GM13977 (cell line): Measurements from ENCODE around the gene COX6B1.

ENCODE experiments used
- DNase-seq: peaks from one replicate; pipeline ENCODE4 v3.0.0; 2012; ENCODE audit warnings: low spot score
- in situ Hi-C: fragments of 300-500 bp; cut with MboI; formaldehyde crosslinking; loops from one replicate; pipeline ENCODE4 v1.12.0; 2022; ENCODE audit warnings: low sequenced_read_pairs, low pct_unique_long_range_greater_than_20kb, mixed read lengths, inconsistent platforms; ENCODE audit not compliant: unreplicated experiment
- TF ChIP-seq, protein P1 (sequence below): IDR thresholded peaks from 2 replicates; pipeline ENCODE4 v1.5.1; 2012; ENCODE audit warnings: mild to moderate bottlenecking, control low read depth; ENCODE audit not compliant: insufficient read depth; ENCODE audit errors: extremely low read depth, missing control alignments

The COX6B1 gene

DNA sequence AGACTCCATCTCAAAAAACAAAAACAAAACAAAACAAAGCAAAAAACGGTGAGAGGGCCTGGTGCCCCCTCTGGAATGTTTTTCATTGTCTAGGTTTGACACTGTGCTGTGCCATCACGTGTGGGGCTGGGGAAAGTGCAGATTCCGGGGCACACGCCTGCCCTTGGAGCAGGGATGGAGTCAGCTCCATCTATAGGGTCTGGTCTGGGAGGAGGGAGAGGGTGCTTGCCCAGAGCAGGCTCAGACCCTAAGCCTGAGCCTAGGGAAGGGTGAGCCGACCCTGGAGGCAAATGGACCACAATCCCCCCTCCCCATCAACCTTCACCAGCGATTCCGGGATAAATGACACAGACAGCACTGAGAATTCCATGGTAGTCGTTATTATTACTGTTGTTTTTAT, 45.3 kb downstream of the COX6B1 start:
- TF ChIP-seq, protein P1, sequence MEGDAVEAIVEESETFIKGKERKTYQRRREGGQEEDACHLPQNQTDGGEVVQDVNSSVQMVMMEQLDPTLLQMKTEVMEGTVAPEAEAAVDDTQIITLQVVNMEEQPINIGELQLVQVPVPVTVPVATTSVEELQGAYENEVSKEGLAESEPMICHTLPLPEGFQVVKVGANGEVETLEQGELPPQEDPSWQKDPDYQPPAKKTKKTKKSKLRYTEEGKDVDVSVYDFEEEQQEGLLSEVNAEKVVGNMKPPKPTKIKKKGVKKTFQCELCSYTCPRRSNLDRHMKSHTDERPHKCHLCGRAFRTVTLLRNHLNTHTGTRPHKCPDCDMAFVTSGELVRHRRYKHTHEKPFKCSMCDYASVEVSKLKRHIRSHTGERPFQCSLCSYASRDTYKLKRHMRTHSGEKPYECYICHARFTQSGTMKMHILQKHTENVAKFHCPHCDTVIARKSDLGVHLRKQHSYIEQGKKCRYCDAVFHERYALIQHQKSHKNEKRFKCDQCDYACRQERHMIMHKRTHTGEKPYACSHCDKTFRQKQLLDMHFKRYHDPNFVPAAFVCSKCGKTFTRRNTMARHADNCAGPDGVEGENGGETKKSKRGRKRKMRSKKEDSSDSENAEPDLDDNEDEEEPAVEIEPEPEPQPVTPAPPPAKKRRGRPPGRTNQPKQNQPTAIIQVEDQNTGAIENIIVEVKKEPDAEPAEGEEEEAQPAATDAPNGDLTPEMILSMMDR, result peak; percentile 14
- in situ Hi-C loops, result no loop called here
- no peak for DNase-seq

DNA sequence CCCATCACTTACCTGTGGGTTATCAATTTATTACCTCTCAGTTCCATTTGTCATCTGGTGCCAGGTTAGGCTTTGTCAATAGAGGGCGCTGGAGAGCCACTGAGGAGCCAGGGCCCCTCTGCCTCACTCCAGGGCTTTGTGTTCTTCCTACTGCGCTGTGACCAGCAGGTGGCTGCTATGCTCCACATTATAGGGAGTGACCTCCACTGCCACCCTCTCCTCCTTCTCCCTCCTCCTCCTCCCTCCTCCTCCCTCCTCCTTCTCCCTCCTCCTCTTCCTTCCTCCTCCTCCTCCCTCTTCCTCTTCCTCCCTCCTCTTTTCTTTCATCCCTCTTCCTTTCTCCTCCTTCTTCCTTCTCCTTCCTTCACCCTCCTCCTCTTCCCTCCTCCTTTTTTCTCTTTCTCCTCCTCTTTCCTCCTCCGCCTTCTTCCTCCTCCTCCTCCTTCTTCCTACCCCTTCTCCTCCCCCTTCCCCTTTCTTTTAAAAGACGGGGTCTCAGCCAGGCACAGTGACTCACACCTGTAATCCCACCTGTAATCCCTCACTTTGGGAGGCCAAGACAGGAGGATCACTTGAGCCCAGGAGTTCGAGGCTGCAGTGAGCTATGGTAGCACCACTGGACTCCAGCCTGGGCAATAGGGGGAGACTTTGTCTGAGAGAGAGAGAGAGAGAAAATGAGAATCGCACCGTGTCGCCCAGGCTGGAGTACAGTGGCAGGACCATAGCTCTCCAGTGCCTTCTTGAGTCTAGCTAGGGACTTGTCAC, 45.9 kb downstream of the COX6B1 start:
- TF ChIP-seq, protein P1, result peak; percentile 100
- in situ Hi-C loops, result no loop called here
- peak; percentile 88 for DNase-seq

DNA sequence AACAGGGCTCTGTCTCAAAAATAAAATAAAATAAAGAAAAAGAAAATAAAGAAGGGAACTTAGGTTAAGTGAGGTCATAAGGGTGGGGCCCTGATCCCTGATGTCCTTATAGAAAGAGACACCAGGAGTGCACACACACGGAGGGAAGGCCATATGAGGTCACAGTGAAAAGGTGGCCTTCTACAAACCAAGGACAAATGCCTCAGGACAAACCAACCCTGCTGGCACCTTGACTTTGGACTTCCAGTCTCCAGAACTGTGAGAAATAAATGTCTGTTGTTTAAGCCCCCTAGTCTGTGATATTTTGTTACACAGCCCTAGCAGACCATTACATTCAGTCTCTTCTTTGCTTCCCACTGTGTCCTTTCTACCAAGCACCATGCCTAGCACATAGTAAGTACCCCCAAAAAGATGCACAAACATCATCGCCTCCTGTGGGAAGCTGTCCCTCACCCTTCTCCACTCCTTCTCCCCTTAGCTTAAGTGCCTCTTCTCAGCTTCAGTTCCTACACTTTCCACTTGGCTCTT, 47.8 kb downstream of the COX6B1 start:
- in situ Hi-C loops, result no loop called here
- TF ChIP-seq, protein P1, result no peak
- no peak for DNase-seq

DNA sequence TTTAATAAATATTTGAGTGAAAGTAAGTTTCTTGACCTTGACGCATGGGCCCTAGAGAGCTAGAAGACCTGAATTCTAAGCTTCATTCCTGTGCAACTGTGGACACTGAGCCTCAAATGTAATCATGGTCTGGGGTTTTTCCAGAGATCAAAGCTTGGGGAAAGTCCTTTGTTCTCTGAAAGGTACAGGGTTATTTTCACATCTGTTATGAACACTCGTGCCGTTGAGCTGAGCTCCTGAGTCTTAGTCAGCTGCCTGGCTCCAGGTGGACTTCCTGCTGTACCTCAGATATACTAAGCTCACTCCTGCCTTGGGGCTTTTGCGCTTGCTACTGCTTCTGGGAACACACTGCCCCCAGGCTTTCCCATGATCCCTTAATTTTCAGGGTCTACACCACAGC, 48.7 kb downstream of the COX6B1 start:
- DNase-seq, result peak; percentile 72
- in situ Hi-C loops, result no loop called here

DNA sequence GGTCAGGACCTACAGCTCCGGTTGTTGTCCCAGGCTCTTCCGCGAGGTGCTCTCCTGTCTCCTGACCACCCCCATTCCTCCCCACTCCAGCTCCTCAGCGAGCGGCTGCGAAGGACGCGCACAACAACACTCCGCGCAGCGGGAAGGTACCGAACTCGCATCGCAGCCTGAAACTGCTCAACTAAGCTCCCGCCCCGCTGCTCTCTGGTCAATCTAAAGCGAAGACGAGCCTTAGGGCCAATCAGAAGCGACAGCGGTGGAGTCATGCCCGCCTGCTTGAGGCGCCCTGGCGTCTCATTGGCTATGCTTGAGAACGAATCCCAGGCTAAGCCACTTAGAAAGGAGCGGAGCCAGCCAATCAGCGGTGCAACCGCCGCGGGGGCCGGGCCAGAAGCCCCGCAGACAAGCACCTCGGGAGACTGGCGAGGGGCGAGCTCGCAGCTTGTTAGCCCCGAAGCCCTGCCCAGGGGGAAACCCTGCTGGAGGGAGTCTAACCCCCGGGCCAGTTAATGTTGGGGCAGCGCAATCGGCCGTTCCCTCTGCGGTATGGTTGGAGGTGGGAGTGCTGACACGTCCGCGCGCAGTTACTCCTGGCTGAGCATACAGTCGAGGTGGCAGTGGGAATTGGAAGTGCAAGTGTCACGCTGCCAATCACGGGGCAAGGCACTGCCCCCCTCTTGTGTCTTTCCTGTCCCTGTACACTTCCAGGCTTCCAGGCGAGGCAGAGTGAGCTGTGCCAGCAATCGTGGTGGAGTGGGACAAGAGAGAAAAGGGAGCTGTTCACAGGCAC, 54.3 kb downstream of the COX6B1 start:
- in situ Hi-C loops, result no loop called here
- TF ChIP-seq, protein P1, result no peak
- DNase-seq, result peak; percentile 94

More for the DNA sequence above, 48.7 kb downstream of the COX6B1 start:
- TF ChIP-seq, protein P1, result no peak

DNA sequence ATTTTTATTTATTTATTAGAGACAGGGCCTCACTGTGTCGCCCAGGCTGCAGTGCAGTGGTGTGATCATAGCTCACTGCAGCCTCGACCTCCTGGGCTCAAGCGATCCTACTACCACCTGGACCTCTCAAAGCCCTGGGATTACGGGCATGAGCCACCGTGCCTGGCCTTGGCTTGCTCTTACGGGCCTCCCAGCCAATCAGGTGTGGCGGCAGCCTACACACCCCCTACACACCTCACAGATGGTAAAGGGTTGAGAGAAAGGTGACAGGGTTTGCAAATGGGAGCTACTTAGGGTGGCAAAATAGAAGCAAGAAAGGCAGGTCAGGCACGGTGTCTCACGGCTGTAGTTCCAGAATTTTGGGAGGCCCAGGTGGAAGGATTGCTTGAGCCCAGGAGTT, 55.2 kb downstream of the COX6B1 start:
- no peak for DNase-seq
- in situ Hi-C loops, result no loop called here
- TF ChIP-seq, protein P1, result no peak
